Uterus (tissue), 4 donors: ENCODE measurements around the gene XIRP2. TPM values are rescaled to one million over a fixed set of nuclear protein-coding genes. Genes with fewer than 3 reads are reported as not detected.

Source experiments
- DNase-seq, 2 donors: peaks; one replicate each; pipeline ENCODE4 v3.0.0-alpha.2; 2019 to 2020
- H3K27ac ChIP-seq, 2 donors: fragments of 200-600 bp; sonication (generic); 1 replicate in 1 of 2; 2 replicates in 1 of 2; pipeline ENCODE4 v1.5.1; 2016 to 2018
- H3K27me3 ChIP-seq, 2 donors: fragments of 200-600 bp; sonication (generic); one replicate each; pipeline ENCODE4 v1.5.1; 2018 to 2019; ENCODE audit warnings: control low read depth in 1 of 2
- H3K36me3 ChIP-seq, 2 donors: fragments of 200-600 bp; sonication (generic); one replicate each; pipeline ENCODE4 v1.5.1; 2019; ENCODE audit warnings: control low read depth in 1 of 2
- H3K4me1 ChIP-seq, 2 donors: fragments of 200-600 bp; sonication (generic); one replicate each; pipeline ENCODE4 v1.5.1; 2018 to 2019; ENCODE audit warnings: control low read depth in 1 of 2
- H3K4me3 ChIP-seq, 2 donors: fragments of 200-600 bp; sonication (generic); 1 replicate in 1 of 2; 2 replicates in 1 of 2; pipeline ENCODE4 v1.5.1; 2018 to 2019; ENCODE audit warnings: mild to moderate bottlenecking in 1 of 2
- H3K9me3 ChIP-seq, 2 donors: fragments of 200-600 bp; sonication (generic); one replicate each; pipeline ENCODE4 v1.5.1; 2019; ENCODE audit warnings: control low read depth in 1 of 2
- CTCF ChIP-seq, 4 experiments: fragments of 200-600 bp in 2 of 4; fragments of 450-650 bp in 2 of 4; sonication (generic) in 2 of 4; IDR thresholded peaks; one replicate each; pipeline ENCODE4 v1.5.1; 2016 to 2019; ENCODE audit warnings: antibody characterized with exemption in 4 of 4, mild to moderate bottlenecking in 2 of 4, moderate library complexity in 1 of 4
- POLR2A ChIP-seq, 2 donors: fragments of 450-650 bp; IDR thresholded peaks; one replicate each; pipeline ENCODE4 v1.6.1; 2016; ENCODE audit warnings: antibody characterized with exemption in 2 of 2, mild to moderate bottlenecking in 1 of 2, moderate library complexity in 1 of 2
- intact Hi-C: fragments of 100-400 bp; cut with DNase I; formaldehyde crosslinking; loops from one replicate; pipeline ENCODE4 v1.15.1; 2023; ENCODE audit warnings: low total_unique reads
- total RNA-seq, 4 donors: library from RNA; depleted of rRNA in 3 of 4; stranded (reverse); fragments of >200 nt in 3 of 4; gene quantifications; one replicate each; pipeline versions ENCODE4 v1.1.0 to v1.2.4, GENCODE V29; 2014 to 2023
- donor health status: DM: yes; HTN: yes; CAD: no.

The XIRP2 gene
- under 1 TPM in 2 of 4 donors, not detected in 2; 0.49 to 0.55 TPM for total RNA-seq

DNA sequence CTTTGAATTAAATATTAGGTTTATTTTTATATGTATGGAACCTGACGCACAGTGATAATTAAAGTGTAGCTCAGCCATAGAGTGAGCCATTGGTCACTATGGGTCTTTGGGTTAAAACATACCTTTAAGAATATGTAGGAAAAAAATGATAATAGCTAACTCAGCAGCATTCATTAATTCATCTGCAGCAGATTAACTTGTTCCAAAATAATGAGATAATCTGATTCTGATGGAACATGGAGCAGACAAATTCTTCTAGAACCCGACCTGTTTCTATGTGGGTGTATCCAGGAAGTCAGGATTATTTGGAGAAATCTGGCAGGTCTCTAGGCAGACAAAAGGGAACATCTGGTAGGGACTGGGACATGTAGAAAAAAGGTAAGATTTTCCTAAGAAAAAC is at the start of gene XIRP2:
Gene XIRP2 (plus strand): TSS at position 301 of the 400 bp plus-strand sequence. CDS start 15,003 bp downstream, outside the sequence.
- Histone ChIP-seq H3K27ac (no peak within 1 kb of the TSS), H3K4me1 (no peaks in the 10 kb centered on the region), H3K4me3 (no peak within 1 kb of the TSS), H3K9me3 (no peaks in the 10 kb centered on the region), H3K27me3 (no peaks in the 10 kb centered on the region), H3K36me3 (no peaks in the 10 kb centered on the region)
- DNase-seq, result no peak
- TF ChIP-seq POLR2A (IDR thresholded peaks at IDR 0.05) (no peak), CTCF (IDR thresholded peaks at IDR 0.05) (no peak)
- intact Hi-C loops, result no loop called here

DNA sequence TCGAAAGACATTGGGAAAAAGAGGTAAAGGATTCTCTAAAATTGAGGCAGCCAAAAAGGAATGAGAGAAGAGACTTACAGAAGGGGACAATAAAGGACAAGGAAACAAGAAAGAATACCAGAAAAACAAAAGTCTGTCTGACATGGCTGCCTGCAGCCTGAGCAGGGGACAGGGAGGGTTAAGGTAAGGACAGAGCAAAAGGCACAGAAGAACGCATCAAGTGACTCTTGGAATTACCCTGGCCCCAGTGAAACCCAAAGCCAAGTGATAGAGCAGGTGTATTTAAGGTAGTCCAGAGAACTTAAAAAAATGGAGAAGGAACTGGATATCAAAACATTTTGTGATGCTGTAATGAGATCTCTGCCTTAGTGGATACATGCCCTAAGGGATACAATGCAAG is 47.1 kb upstream of the XIRP2 start:
- no peaks in the 10 kb centered on the region for H3K36me3 ChIP-seq
- H3K9me3 ChIP-seq, result no peaks in the 10 kb centered on the region
- H3K4me1 ChIP-seq, result no peaks in the 10 kb centered on the region
- H3K27me3 ChIP-seq, result no peaks in the 10 kb centered on the region
- TF ChIP-seq POLR2A (IDR thresholded peaks at IDR 0.05) (no peak), CTCF (IDR thresholded peaks at IDR 0.05) (no peak)
- no peak for DNase-seq
- H3K4me3 ChIP-seq, result no peak overlapping the region
- intact Hi-C loops, result no loop called here
- no peak overlapping the region for H3K27ac ChIP-seq

GRCh38 chr2:166841679-166842078 is 46.6 kb upstream of the XIRP2 start:
- TF ChIP-seq POLR2A (IDR thresholded peaks at IDR 0.05) (no peak), CTCF (IDR thresholded peaks at IDR 0.05) (no peak)
- no peaks in the 10 kb centered on the region for H3K9me3 ChIP-seq
- H3K4me3 ChIP-seq, result no peak overlapping the region
- intact Hi-C loops, result no loop called here
- no peaks in the 10 kb centered on the region for H3K27me3 ChIP-seq
- no peaks in the 10 kb centered on the region for H3K36me3 ChIP-seq
- no peak overlapping the region for H3K27ac ChIP-seq
- no peak for DNase-seq
- no peaks in the 10 kb centered on the region for H3K4me1 ChIP-seq

DNA sequence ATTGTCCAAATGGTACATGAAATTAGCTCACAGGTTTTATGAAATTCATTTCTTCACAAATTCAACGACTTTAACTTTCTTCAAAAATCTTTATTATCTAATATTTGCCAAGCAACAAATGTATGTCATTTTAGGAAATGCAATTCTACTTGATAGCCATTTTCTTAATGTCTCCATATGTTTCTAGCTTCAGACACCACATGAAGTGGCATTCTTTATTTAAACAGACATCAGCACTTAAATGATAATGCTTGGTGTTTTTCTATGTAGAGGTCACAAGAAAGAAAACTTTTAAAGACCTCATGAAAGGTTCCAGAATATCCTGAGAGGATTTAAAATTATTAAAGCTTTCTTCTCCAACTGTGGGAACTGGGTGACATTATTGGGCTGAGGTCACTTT is 44.2 kb upstream of the XIRP2 start:
- TF ChIP-seq CTCF (IDR thresholded peaks at IDR 0.05) (no peak), POLR2A (IDR thresholded peaks at IDR 0.05) (no peak)

GRCh38 chr2:166862468-166863132 is 25.7 kb upstream of the XIRP2 start:
- H3K27me3 ChIP-seq, result no peaks in the 10 kb centered on the region
- TF ChIP-seq CTCF (IDR thresholded peaks at IDR 0.05) (no peak), POLR2A (IDR thresholded peaks at IDR 0.05) (no peak)
- no peak for DNase-seq
- H3K36me3 ChIP-seq, result no peaks in the 10 kb centered on the region
- no peak overlapping the region for H3K4me3 ChIP-seq
- no peaks in the 10 kb centered on the region for H3K4me1 ChIP-seq
- no peak overlapping the region for H3K27ac ChIP-seq
- H3K9me3 ChIP-seq, result no peaks in the 10 kb centered on the region
- intact Hi-C loops, result no loop called here

More for the DNA sequence above, 44.2 kb upstream of the XIRP2 start:
- no peaks in the 10 kb centered on the region for H3K9me3 ChIP-seq
- intact Hi-C loops, result no loop called here
- H3K4me3 ChIP-seq, result no peak overlapping the region
- DNase-seq, result no peak
- H3K36me3 ChIP-seq, result no peaks in the 10 kb centered on the region
- H3K27ac ChIP-seq, result no peak overlapping the region
- no peaks in the 10 kb centered on the region for H3K27me3 ChIP-seq
- no peaks in the 10 kb centered on the region for H3K4me1 ChIP-seq
